HG03575 (cell line): ENCODE results near the gene RND1.
"Not testable (repeated sequence)": the region's sequence is repeated elsewhere in the genome, so short reads cannot be mapped to it uniquely, and the experiment has no call there.

ENCODE experiments used
- ATAC-seq: cut with Tn5 transposase; IDR thresholded peaks from one replicate; pipeline ENCODE4 v1.9.1; 2021; ENCODE audit not compliant: unreplicated experiment, insufficient number of reproducible peaks, low FRiP score; ENCODE audit errors: extremely low read depth

The RND1 gene

GRCh38 chr12:48873096-48873495 is 7.4 kb upstream of the RND1 start:
- ATAC-seq, result no peak

DNA sequence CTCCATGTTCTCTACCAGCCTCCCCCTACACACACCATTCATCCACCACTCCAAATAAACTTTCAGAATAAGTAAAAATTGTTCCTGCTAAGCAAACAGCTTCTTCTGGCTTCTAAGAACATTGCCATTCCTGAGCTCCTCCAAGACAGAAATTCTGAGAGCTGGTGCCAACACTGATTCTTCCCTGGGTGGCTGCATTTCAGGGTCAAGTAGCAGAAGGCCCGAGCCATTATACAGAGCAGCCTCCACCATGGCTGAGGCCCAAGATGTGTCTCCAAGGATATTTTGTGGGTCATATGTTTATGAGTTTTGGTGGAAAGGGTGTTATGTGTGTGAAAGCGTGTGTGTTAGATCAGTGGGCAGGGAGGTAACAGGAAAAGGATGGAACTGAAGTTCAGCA is 3.5 kb upstream of the RND1 start:
- ATAC-seq, result no peak

DNA sequence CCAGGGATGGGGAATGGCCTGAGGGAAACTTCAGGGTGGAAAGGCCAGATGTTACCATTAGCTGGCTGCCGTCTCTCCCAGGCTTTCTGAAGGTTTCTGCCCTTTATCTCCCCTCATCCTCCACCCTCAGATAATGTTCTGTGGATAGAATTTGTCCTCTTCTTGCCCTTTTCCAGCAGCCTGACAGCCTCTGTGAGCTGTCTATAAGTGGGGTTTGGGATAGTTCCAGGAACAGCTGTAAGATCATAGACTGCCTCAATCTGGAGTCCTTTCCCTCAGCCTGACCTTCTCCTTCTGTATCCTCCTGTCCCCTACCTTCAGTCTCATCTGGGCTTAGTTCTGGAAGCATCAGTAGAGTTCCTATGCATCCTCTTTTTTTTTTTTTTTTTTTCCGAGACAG is 2.8 kb upstream of the RND1 start:
- no peak for ATAC-seq

DNA sequence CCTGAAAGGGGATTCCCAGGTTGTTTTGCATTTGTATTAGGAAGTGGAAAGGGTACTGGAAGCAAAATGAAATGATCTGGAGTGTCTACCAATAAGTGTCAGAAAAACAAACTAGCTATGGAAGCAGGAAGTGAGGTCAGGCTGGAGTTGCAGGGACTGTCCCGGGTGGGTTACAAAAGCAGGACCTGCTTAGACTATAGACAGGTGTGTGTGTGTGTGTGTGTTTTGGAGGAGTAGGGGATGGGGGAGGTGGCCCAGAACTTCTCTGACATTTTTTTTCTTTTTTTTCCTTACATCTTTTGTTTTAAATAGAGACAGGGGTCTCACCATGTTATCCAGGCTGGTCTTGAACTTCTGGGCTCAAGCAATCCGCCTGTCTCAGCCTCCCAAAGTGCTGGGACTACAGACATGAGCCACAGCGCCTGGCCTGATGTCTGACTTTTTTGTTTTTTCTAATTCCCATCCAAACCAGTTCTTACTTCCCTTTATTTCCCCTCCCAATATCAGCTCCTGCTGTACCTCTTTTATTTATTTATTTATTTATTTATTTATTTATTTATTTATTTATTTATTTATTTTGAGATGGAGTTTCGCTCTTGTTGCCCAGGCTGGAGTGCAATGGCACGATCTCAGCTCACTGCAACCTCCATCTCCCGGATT is 512 bp upstream of the RND1 start:
- no peak for ATAC-seq

DNA sequence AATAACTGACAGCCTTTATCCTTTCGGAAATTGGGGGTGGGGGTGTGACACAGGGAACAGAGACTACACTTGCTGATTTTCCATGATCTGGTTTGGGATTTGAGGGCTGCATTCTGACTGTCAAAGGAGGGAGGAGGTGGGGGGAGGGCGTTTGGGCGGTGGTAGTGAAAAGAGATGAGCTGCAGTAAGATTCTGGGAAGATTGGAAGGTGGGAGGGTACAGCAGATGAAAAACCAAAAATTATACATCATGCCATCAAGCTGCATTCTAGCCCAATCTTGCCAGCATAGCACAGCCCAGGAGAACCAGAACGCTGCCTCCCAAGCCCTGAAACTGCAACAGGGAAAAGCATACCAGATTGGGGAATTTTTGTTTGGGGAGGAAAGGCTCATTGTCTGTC is 2.4 kb downstream of the RND1 start:
- no peak for ATAC-seq

DNA sequence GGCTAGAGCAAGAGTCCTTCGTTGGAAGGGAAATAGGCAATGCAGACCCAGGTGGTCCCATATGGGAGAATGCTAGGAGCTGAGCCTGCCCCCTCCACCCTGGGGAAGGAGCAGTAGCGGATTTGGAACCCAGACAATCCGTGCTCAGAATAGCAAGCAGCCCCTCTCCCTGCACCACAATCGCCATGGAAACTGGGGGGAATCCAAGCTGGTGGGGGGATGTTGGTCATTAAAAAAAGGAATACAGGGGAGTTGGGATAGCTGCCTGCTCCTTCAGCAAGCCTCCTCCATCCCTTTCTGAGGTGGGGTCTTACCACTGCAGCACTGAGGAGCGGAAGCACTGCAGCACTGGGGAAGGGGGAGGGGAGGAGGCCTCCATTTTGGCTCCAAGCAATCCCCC is 2.9 kb downstream of the RND1 start:
- no peak for ATAC-seq

DNA sequence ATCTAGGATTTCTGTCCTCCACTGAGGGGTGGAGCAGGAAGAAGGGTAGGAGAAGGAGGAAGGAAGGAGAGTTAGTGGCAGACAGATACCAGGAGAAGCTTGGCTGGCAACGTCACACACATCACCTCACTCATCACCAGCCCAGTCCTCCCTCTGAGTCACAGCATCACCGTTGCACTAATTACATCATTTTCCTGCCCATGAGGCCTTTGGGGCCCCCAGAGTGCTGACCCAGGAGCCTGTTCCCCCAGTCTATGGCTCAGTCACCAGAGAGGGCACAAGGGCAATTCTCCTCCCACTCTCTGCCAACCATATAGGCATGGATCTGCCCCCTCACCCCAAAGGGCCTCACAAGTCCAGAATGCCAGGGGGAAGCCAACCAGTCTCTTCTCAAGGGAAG is 4.6 kb downstream of the RND1 start:
- ATAC-seq, result no peak

DNA sequence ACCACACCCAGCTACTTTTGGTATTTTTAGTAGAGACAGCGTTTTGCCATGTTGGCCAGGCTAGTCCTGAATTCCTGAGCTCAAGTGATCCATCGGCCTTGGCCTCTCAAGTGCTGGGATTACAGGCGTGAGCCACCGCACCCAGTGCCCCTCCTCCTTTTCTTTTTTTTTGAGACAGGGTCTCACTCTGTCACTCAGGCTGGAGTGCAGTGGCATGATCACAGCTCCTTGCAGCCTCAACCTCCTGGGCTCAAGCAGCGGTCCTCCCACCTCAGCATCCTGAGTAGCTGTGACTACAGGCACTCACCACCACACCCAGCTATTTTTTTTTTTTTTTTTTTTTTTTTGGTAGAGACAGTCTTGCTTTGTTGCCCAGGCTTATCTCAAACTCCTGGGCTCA is 5.4 kb downstream of the RND1 start:
- not testable (repeated sequence) for ATAC-seq

DNA sequence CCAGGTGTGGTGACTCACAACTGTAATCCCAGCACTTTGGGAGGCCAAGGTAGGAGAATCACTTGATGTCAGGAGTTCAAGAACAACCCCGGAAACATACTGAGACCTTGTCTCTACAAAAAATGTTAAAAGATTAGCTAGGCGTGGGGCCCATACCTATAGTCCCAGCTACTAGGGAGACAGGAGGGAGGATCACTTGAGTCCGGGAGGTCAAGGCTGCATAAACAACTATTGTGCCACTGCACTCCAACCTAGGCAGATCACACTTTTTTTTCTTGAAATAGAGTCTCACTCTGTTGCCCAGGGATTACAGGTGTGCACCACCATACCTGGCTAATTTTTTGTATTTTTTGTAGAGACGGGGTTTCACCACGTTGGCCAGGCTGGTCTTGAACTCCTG is 6.1 kb downstream of the RND1 start:
- no peak for ATAC-seq

DNA sequence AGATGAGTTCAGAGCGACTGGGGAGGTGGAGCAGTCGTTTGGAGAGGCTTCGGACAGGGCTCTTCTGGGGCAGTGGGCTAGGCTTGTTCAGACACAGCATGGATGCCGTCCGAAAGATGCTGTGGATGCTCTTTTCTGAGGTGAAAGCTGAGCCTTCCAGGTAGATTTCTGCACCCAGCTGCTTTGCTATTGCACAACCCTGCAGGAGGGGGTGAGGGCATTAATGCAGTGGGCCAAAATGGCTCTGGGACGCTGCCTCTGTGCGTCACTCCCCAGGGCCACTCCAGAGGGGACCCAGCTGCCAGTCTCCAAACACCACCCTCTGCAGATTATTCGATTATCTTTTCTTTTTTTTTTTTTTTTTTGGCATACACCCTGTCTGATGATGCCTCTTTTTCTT is 7.6 kb downstream of the RND1 start:
- no peak for ATAC-seq

DNA sequence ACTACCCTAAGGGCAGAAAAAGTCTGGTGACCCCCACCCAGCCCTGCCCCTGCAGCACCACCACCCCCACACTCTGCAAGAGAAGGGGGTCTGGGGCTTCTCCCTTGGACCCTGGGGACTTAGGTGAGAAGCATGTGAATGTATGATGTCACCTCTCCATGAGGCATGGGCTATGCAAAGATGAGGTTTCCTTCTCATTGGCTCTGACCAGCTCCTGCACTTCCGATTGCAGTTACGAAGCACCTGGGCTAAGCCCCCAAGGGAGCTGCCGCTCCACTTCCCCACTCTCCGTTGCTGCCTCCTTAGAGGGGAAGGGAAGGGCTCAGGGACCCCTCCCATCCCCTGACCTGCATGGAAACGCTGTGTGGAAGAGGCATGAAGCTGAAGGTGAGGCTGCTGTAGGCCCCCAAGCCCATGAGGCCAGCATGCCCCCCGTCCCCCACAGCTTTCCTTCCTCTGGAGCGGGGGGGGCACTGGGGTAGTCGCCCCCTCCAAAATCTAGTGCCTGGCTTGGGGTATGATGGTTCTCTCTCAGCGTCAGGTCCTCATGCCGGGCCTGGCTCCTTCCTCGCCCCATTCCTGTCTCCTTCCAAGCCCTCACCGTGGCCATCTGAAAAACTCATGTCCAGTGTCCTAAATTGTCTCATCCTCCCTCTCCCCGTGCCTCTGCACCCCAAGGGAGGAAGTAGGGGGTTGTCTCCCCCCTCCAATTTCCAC is 8.2 kb downstream of the RND1 start:
- ATAC-seq, result no peak

GRCh38 chr12:48856379-48856778 is 9.3 kb downstream of the RND1 start:
- ATAC-seq, result no peak

GRCh38 chr12:48854932-48855331 is 10.7 kb downstream of the RND1 start:
- ATAC-seq, result not testable (repeated sequence)

DNA sequence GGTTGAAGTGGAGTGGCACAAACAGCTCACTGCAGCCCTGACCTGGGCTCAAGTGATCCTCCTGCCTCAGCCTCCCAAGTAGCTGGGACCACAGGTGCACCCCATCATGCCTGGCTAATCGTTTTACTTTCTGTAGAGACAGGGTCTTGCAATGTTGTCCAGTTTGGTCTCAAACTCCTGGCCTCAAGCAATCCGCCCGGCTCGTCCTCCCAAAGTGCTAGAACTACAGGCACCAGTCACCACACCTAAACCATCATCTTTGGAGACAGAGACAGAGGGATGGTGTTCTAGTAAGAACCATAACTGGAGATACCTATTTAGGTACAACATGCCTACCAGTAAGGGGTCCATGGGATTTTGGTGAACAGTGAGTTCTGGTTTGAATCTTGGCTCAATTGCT is 11.2 kb downstream of the RND1 start:
- ATAC-seq, result no peak

- peak; percentile 36 for ATAC-seq
Measured at GRCh38 chr12:48852734-48853688, 12.7 kb downstream of the RND1 start.

- peak; percentile 58 for ATAC-seq
Measured at GRCh38 chr12:48851883-48852733, 13.6 kb downstream of the RND1 start, which contains the start of gene DDX23. Gene DDX23, minus strand, starts transcription at chr12:48852163. Its CDS starts 6,381 bp downstream, at chr12:48845782.

DNA sequence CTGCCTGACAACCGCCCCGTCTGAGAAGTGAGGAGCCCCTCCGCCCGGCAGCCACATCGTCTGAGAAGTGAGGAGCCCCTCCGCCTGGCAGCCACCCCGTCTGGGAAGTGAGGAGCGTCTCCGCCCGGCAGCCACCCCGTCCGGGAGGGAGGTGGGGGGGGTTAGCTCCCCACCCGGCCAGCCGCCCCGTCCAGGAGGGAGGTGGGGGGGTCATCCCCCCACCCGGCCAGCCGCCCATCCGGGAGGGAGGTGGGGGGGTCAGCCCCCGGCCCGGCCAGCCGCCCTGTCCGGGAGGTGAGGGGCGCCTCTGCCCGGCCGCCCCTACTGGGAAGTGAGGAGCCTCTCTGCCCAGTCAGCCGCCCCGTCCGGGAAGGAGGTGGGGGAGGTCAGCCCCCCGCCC is 23.6 kb downstream of the RND1 start:
- ATAC-seq, result not testable (repeated sequence)

GRCh38 chr12:48838048-48838447 is 27.6 kb downstream of the RND1 start:
- ATAC-seq, result no peak
